ENCODE results near the gene TPK1. TPM values are rescaled to one million over a fixed set of nuclear protein-coding genes. Genes with fewer than 3 reads are reported as not detected.

Gene TPK1
- total and polyA plus RNA-seq, 2 of the 13 experiments (the other 11 are each of a cell fraction or from before 2014, with no cell fraction given): 1.0 to 1.2 TPM

DNA sequence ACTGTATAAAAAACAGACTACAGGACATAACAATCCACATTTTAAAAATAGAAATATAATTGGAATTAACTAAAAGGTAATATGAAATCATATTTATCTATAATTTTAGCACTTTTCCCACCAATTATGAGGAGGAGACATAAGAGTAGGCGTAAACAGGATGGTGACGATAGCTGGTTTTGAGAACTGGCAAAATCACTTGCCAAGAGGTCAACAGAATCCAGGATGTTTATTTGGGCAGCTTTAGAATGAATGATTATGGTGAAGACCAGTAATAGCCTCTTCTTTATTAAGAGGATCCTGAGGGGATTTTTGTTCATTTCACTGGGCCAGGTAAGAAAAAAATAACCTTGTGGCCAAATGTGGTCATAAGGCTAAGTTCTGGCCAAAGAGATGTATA lies 67.2 kb downstream of the TPK1 start (continued):
- TF ChIP-seq, protein P1, sequence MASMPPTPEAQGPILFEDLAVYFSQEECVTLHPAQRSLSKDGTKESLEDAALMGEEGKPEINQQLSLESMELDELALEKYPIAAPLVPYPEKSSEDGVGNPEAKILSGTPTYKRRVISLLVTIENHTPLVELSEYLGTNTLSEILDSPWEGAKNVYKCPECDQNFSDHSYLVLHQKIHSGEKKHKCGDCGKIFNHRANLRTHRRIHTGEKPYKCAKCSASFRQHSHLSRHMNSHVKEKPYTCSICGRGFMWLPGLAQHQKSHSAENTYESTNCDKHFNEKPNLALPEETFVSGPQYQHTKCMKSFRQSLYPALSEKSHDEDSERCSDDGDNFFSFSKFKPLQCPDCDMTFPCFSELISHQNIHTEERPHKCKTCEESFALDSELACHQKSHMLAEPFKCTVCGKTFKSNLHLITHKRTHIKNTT (CRISPR knock-in tag; IDR thresholded peaks at IDR 0.05): no peak
- TF ChIP-seq TCF7 (IDR thresholded peaks at IDR 0.05; ENCODE audit: low read depth) (no peak), RARA (CRISPR knock-in tag; IDR thresholded peaks at IDR 0.05) (no peak)
- TF ChIP-seq, protein P2, sequence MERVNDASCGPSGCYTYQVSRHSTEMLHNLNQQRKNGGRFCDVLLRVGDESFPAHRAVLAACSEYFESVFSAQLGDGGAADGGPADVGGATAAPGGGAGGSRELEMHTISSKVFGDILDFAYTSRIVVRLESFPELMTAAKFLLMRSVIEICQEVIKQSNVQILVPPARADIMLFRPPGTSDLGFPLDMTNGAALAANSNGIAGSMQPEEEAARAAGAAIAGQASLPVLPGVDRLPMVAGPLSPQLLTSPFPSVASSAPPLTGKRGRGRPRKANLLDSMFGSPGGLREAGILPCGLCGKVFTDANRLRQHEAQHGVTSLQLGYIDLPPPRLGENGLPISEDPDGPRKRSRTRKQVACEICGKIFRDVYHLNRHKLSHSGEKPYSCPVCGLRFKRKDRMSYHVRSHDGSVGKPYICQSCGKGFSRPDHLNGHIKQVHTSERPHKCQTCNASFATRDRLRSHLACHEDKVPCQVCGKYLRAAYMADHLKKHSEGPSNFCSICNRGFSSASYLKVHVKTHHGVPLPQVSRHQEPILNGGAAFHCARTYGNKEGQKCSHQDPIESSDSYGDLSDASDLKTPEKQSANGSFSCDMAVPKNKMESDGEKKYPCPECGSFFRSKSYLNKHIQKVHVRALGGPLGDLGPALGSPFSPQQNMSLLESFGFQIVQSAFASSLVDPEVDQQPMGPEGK (CRISPR knock-in tag; IDR thresholded peaks at IDR 0.05): no peak

- ATAC-seq (no peak), DNase-seq (ENCODE audit: low spot score) (no peak), FAIRE-seq (no peak)
- WGBS (ENCODE audit: low lambda C conversion rate): 23% methylated on average over 5 of the region's 5 CpGs
- Histone ChIP-seq H3K4me3 (replicated peaks in 1 of 3; ENCODE audit: insufficient read depth in 1 of 3, low read depth in 2 of 3, low read length in 3 of 3) (no peak overlapping the region), H2AFZ (ENCODE audit: low read length) (no peak overlapping the region), H3K79me2 (ENCODE audit: insufficient read depth, low read length) (no peaks in the 10 kb centered on the region), H3K9ac (ENCODE audit: insufficient read depth, low read depth, low read length) (no peak overlapping the region), H3K27ac (ENCODE audit: extremely low read length, insufficient read depth, low read length) (no peak overlapping the region), H3K4me1 (ENCODE audit: insufficient read depth, low read length) (no peaks in the 10 kb centered on the region), H3K27me3 (ENCODE audit: control insufficient read depth in 1 of 2, insufficient read depth in 2 of 2, low read length in 2 of 2) (no peaks in the 10 kb centered on the region), H3K36me3 (replicated peaks in 1 of 2; ENCODE audit: control insufficient read depth in 1 of 2, insufficient read depth in 2 of 2, low read length in 2 of 2) (no peaks in the 10 kb centered on the region), H4K20me1 (ENCODE audit: insufficient read depth, low read length) (no peaks in the 10 kb centered on the region), H3K9me3 (ENCODE audit: low read length) (no peaks in the 10 kb centered on the region), H3K4me2 (ENCODE audit: low read depth, low read length) (no peak overlapping the region)
- intact Hi-C loops (cut with micrococcal nuclease; ENCODE audit: unreplicated experiment) (no loop called here), in situ Hi-C loops (cut with HindIII; ENCODE audit: extremely low pct_ligation_motif_present, low pct_unique_long_range_greater_than_20kb) (no loop called here)
- CTCF ChIA-PET (ENCODE audit: low intra/inter-chr PET ratio, low total read pairs): no interaction called here
- BruUV-seq (replicated peaks): no TSS peak
- POLR2A ChIA-PET: no interaction called here
- TF ChIP-seq ZNF850 (CRISPR knock-in tag; conservative IDR thresholded peaks at IDR 0.05) (no peak), WIZ (CRISPR knock-in tag; IDR thresholded peaks at IDR 0.05) (no peak), ZNF646 (CRISPR knock-in tag; IDR thresholded peaks at IDR 0.05) (no peak), BHLHE40 (IDR thresholded peaks at IDR 0.05; ENCODE audit: low read length) (no peak), ZNF709 (CRISPR knock-in tag; IDR thresholded peaks at IDR 0.05) (no peak), XBP1 (CRISPR knock-in tag; IDR thresholded peaks at IDR 0.05) (no peak), ZNF883 (CRISPR knock-in tag; IDR thresholded peaks at IDR 0.05; ENCODE audit: not compliant biosample characterization) (no peak), ZNF335 (CRISPR knock-in tag; IDR thresholded peaks at IDR 0.05) (no peak), ZSCAN9 (CRISPR knock-in tag; IDR thresholded peaks at IDR 0.05; ENCODE audit: borderline replicate concordance) (no peak)
Observed at GRCh38 chr7:144763291-144763690, 72.6 kb downstream of the TPK1 start.

All from HepG2 (cell line).